GM19395 (cell line): ENCODE results near the gene MAMDC2.
A peak's percentile ranks its signal among the peaks of the same experiment; 100 is the strongest.

Source experiments
- ATAC-seq: cut with Tn5 transposase; IDR thresholded peaks from one replicate; pipeline ENCODE4 v1.9.1; 2021; ENCODE audit warnings: mild to moderate bottlenecking, moderate library complexity; ENCODE audit not compliant: unreplicated experiment

MAMDC2 gene

GRCh38 chr9:70257991-70258691, 214.5 kb downstream of the MAMDC2 start:
- ATAC-seq, result peak; percentile 50

- peak; percentile 78 for ATAC-seq
Observed at GRCh38 chr9:70258692-70259511, 215.3 kb downstream of the MAMDC2 start, which contains the start of gene SMC5. Gene SMC5 (plus strand): TSS chr9:70258978. CDS start chr9:70259079, 101 bp downstream.

DNA sequence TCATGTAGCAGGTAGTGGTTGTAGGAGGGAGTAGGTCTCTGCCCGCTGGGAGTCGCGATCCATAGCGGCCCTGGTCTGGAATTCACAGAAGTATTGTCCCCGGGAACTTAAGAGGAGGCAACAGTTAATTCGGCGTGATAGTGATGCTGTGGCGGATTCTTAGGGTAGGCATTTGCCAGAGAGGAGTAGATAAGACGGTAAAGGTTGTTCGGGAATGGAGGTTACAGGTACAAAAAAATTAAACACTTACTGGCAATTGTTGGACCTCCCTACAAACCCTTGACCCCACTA, 215.8 kb downstream of the MAMDC2 start:
- ATAC-seq, result no peak

DNA sequence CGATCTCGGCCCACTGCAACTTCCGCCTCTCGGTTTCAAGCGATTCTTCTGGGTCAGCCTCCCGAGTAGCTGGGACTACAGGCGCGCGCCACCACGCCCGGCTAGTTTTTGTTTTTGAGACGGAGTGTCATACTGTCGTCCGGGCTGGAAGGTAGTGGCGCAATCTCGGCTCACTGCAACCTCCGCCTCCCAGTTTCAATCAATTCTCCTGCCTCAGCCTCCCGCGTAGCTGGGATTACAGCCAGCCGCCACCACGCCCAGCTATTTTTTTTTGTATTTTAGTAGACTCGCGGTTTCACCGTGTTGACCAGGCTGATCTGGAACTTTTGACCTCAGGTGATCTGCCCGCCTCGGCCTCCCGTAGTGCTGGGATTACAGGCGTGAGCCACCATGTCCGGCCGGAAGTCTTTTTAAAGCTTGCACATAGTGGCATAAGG, 216.4 kb downstream of the MAMDC2 start:
- no peak for ATAC-seq

GRCh38 chr9:70260606-70261005, 217.0 kb downstream of the MAMDC2 start:
- ATAC-seq, result peak; percentile 39

- ATAC-seq, result no peak
Observed at GRCh38 chr9:70261131-70261870, 217.7 kb downstream of the MAMDC2 start.

DNA sequence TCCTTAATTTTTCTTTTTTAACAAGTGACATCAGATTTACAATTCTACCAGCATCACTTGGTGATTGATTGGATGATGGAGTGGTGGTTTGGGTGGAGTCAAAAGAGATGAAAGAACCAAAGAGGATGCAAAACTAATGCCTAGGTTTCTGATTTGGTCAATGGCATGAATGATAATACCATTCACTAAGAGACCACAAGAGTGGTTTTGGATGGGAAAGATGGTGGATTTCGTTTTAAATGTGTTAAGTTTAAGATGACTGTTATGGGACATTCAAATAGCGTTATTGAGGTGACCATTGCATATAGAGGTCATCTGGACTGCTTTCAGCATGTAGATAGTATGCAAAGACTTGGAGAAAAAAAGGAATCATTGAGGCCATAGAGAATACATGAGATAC, 218.7 kb downstream of the MAMDC2 start:
- ATAC-seq, result no peak

DNA sequence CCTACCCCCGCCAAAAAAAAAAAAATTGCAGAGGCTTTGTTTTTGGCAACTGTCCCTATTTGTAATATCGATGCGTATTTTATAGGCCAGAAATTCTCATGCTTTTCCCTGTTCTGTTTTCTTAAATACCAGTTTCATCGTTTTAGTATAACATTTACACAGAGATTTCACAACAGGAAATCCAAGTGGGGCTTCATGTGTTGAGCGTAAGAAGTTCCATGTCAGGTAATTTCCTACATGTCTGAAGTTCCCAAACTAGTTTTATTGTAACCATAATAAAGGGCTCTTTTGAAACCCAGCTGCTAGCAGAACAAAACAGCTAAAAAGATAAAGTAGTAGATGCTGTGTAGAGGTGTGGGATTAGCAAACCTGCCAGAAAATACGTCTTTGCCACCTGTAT, 219.3 kb downstream of the MAMDC2 start:
- no peak for ATAC-seq

DNA sequence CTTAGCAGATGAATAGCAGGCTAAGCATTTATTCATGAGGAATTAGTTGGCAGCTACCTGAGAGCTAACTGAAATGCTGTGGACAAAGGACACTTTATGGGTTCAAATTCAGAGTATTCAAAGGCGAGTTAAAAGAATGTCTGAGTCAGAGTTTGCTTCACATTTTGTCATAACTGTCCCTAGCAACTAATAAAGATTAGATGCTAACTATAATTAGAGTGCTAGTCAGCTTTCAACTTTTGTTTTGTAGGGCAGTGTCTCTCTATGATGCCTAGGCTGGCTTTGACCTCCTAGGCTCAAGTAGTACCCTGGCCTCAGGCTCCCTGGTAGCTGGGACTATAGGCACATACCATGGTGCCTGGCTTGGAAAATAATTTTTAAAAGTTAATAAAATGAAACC, 219.8 kb downstream of the MAMDC2 start:
- ATAC-seq, result no peak
